SK-N-SH treated with all-trans-retinoic acid at 6 μM for 48 hours (cell line): Measurements from ENCODE around the gene SLC6A18.

Source experiments
- ATAC-seq: fragments of 200-7000 bp; cut with Tn5 transposase; 3 replicates; pipeline ENCODE4 v1.9.1; 2020; ENCODE audit warnings: mild to moderate bottlenecking, moderate library complexity
- ARNTL ChIP-seq: fragments of 450-650 bp; formaldehyde crosslinking; IDR thresholded peaks from 2 replicates; pipeline ENCODE4 v1.5.0; 2020; ENCODE audit warnings: low read depth, mild to moderate bottlenecking, moderate library complexity, borderline replicate concordance
- BACH2 ChIP-seq: fragments of 250-450 bp; sonication (Bioruptor Pico); IDR thresholded peaks from 2 replicates; pipeline ENCODE4 v1.9.0; 2021; ENCODE audit warnings: mild to moderate bottlenecking, borderline replicate concordance
- CSDC2 ChIP-seq: fragments of 250-450 bp; sonication (Bioruptor Pico); IDR thresholded peaks from 2 replicates; pipeline ENCODE4 v1.5.0; 2020; ENCODE audit warnings: mild to moderate bottlenecking, moderate library complexity
- CSRNP3 ChIP-seq: fragments of 250-450 bp; sonication (Bioruptor Pico); IDR thresholded peaks from 2 replicates; pipeline ENCODE4 v1.5.1; 2021; ENCODE audit warnings: mild to moderate bottlenecking, moderate library complexity
- ESRRG ChIP-seq: fragments of 250-450 bp; sonication (Bioruptor Pico); IDR thresholded peaks from 2 replicates; pipeline ENCODE4 v1.6.1; 2021; ENCODE audit warnings: mild to moderate bottlenecking
- GLIS3 ChIP-seq: fragments of 250-450 bp; sonication (Bioruptor Pico); IDR thresholded peaks from 2 replicates; pipeline ENCODE4 v1.5.0; 2020; ENCODE audit warnings: mild to moderate bottlenecking, moderate library complexity
- ISL1 ChIP-seq: fragments of 250-450 bp; sonication (Bioruptor Pico); IDR thresholded peaks from 2 replicates; pipeline ENCODE4 v2.1.2; 2022; ENCODE audit warnings: mild to moderate bottlenecking, moderate library complexity
- OSR1 ChIP-seq: fragments of 250-450 bp; sonication (Bioruptor Pico); IDR thresholded peaks from 2 replicates; pipeline ENCODE4 v1.8.0; 2022; ENCODE audit warnings: moderate library complexity, mild to moderate bottlenecking, inconsistent platforms
- PATZ1 ChIP-seq: fragments of 250-450 bp; sonication (Bioruptor Pico); IDR thresholded peaks from 2 replicates; pipeline ENCODE4 v1.8.0; 2020; ENCODE audit warnings: mild to moderate bottlenecking, moderate library complexity, borderline replicate concordance
- POU6F1 ChIP-seq: fragments of 250-450 bp; sonication (Bioruptor Pico); IDR thresholded peaks from 2 replicates; pipeline ENCODE4 v1.8.0; 2021; ENCODE audit warnings: low read depth, mild to moderate bottlenecking, moderate library complexity, borderline replicate concordance
- PPARA ChIP-seq: fragments of 250-450 bp; sonication (Bioruptor Pico); IDR thresholded peaks from 2 replicates; pipeline ENCODE4 v1.5.0; 2020; ENCODE audit warnings: mild to moderate bottlenecking, borderline replicate concordance
- RARB ChIP-seq: fragments of 250-450 bp; sonication (Bioruptor Pico); IDR thresholded peaks from 2 replicates; pipeline ENCODE4 v1.8.0; 2021; ENCODE audit warnings: mild to moderate bottlenecking, moderate library complexity
- SNAI2 ChIP-seq: fragments of 250-450 bp; sonication (Bioruptor Pico); IDR thresholded peaks from 2 replicates; pipeline ENCODE4 v1.5.0; 2020; ENCODE audit warnings: mild to moderate bottlenecking, moderate library complexity
- TOX ChIP-seq: fragments of 250-450 bp; sonication (Bioruptor Pico); IDR thresholded peaks from 2 replicates; pipeline ENCODE4 v1.8.0; 2021; ENCODE audit warnings: mild to moderate bottlenecking, moderate library complexity, borderline replicate concordance
- ZC3H10 ChIP-seq: fragments of 250-450 bp; sonication (Bioruptor Pico); IDR thresholded peaks from 2 replicates; pipeline ENCODE4 v1.5.1; 2021; ENCODE audit warnings: mild to moderate bottlenecking, moderate library complexity
- ZFP3 ChIP-seq: fragments of 250-450 bp; sonication (Bioruptor Pico); IDR thresholded peaks from 2 replicates; pipeline ENCODE4 v1.5.0; 2020; ENCODE audit warnings: mild to moderate bottlenecking, moderate library complexity
- ZFP30 ChIP-seq: fragments of 450-650 bp; formaldehyde crosslinking; IDR thresholded peaks from 2 replicates; pipeline ENCODE4 v1.5.0; 2022; ENCODE audit warnings: mild to moderate bottlenecking, moderate library complexity
- ZNF565 ChIP-seq: fragments of 450-650 bp; formaldehyde crosslinking; conservative IDR thresholded peaks from 2 replicates; pipeline ENCODE4 v1.5.0; 2020; ENCODE audit warnings: low read depth, mild to moderate bottlenecking, moderate library complexity
- ZNF8 ChIP-seq: fragments of 450-650 bp; formaldehyde crosslinking; IDR thresholded peaks from 2 replicates; pipeline ENCODE4 v1.5.0; 2020; ENCODE audit warnings: mild to moderate bottlenecking, moderate library complexity
- TF ChIP-seq, protein P1 (sequence below): fragments of 250-450 bp; sonication (Bioruptor Pico); IDR thresholded peaks from 2 replicates; pipeline ENCODE4 v1.5.1; 2020; ENCODE audit warnings: low read depth, mild to moderate bottlenecking, moderate library complexity
- TF ChIP-seq, protein P2 (sequence below): fragments of 250-450 bp; sonication (Bioruptor Pico); IDR thresholded peaks from 2 replicates; pipeline ENCODE4 v1.5.0; 2020; ENCODE audit warnings: mild to moderate bottlenecking, moderate library complexity

Gene SLC6A18

DNA sequence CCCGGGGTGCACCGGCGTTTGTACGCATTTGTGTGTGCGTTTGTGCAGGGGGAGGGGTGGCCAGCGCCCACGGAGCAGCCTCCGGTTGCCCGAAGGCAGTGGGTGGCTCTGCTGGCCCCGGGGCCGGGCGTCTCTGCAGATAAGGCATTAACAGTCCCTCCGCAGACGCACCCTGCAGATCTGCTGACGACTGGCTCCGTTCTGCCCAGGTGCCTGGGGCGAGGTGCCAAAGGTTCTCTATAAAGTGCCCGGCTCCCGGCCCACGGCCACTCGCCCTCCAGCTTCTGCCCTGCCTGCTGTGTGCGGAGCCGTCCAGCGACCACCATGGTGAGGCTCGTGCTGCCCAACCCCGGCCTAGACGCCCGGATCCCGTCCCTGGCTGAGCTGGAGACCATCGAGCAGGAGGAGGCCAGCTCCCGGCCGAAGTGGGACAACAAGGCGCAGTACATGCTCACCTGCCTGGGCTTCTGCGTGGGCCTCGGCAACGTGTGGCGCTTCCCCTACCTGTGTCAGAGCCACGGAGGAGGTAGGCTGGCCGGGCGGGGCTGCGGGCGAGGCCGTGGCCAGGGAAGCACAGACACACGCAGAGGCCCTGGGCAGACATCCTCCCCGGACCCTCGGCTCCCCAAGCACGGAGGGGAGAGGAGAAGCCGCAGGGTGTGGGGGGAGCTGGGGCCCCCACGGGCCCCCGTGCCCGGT lies 23.7 kb upstream of the SLC6A18 start, which contains the start of gene SLC6A19 (continued):
- TF ChIP-seq ZC3H10 (no peak), PPARA (CRISPR knock-in tag) (no peak)
- TF ChIP-seq, all 23 proteins: peak for 0

GRCh38 chr5:1202026-1202797 lies 23.0 kb upstream of the SLC6A18 start:
- no peak for TF ChIP-seq OSR1 (CRISPR knock-in tag)
- TF ChIP-seq, protein P1, sequence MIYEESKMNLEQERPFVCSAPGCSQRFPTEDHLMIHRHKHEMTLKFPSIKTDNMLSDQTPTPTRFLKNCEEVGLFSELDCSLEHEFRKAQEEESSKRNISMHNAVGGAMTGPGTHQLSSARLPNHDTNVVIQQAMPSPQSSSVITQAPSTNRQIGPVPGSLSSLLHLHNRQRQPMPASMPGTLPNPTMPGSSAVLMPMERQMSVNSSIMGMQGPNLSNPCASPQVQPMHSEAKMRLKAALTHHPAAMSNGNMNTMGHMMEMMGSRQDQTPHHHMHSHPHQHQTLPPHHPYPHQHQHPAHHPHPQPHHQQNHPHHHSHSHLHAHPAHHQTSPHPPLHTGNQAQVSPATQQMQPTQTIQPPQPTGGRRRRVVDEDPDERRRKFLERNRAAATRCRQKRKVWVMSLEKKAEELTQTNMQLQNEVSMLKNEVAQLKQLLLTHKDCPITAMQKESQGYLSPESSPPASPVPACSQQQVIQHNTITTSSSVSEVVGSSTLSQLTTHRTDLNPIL: no peak
- no peak for TF ChIP-seq ESRRG (CRISPR knock-in tag)
- no peak for TF ChIP-seq SNAI2
- TF ChIP-seq, protein P2, sequence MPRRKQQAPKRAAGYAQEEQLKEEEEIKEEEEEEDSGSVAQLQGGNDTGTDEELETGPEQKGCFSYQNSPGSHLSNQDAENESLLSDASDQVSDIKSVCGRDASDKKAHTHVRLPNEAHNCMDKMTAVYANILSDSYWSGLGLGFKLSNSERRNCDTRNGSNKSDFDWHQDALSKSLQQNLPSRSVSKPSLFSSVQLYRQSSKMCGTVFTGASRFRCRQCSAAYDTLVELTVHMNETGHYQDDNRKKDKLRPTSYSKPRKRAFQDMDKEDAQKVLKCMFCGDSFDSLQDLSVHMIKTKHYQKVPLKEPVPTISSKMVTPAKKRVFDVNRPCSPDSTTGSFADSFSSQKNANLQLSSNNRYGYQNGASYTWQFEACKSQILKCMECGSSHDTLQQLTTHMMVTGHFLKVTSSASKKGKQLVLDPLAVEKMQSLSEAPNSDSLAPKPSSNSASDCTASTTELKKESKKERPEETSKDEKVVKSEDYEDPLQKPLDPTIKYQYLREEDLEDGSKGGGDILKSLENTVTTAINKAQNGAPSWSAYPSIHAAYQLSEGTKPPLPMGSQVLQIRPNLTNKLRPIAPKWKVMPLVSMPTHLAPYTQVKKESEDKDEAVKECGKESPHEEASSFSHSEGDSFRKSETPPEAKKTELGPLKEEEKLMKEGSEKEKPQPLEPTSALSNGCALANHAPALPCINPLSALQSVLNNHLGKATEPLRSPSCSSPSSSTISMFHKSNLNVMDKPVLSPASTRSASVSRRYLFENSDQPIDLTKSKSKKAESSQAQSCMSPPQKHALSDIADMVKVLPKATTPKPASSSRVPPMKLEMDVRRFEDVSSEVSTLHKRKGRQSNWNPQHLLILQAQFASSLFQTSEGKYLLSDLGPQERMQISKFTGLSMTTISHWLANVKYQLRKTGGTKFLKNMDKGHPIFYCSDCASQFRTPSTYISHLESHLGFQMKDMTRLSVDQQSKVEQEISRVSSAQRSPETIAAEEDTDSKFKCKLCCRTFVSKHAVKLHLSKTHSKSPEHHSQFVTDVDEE (CRISPR knock-in tag): no peak
- TF ChIP-seq TOX: no peak
- TF ChIP-seq ZC3H10: no peak
- TF ChIP-seq ZNF8 (CRISPR knock-in tag): no peak
- no peak for TF ChIP-seq RARB (CRISPR knock-in tag)
- TF ChIP-seq CSDC2: no peak
- no peak for TF ChIP-seq ZFP3 (CRISPR knock-in tag)
- TF ChIP-seq ZNF565 (CRISPR knock-in tag): no peak
- TF ChIP-seq, all 23 proteins: peak for 0
- no peak for ATAC-seq

DNA sequence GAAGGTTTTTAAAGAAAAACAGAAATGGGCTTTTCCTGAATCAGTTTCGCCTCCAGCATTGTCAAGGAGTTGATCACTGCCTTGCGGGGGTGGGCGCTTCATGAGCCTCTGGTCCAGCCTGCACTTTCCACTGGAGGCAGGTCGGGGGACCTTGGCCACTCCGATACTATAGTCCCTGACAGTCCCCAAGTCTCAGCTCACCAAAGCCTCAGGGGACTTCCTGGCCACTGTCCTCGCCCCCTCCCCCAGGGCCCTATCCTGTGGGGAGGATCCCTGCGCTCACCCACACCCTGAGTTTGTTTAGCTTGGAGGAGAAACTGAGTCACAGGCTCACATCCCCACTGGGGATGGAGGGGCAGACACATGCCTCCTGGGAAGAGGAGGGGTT lies 22.4 kb upstream of the SLC6A18 start:
- no peak for ATAC-seq
- TF ChIP-seq ZNF8 (CRISPR knock-in tag) (no peak), GLIS3 (no peak), ARNTL (CRISPR knock-in tag) (no peak), ISL1 (CRISPR knock-in tag) (no peak), SNAI2 (no peak), ESRRG (CRISPR knock-in tag) (no peak), CSRNP3 (CRISPR knock-in tag) (no peak), BACH2 (CRISPR knock-in tag) (no peak), ZNF565 (CRISPR knock-in tag) (no peak), ZFP3 (CRISPR knock-in tag) (no peak), ZFP30 (CRISPR knock-in tag) (no peak), OSR1 (CRISPR knock-in tag) (no peak), PATZ1 (CRISPR knock-in tag) (no peak), PPARA (CRISPR knock-in tag) (no peak), POU6F1 (CRISPR knock-in tag) (no peak), ZC3H10 (no peak), TOX (no peak)
- TF ChIP-seq, protein P2 (CRISPR knock-in tag): no peak
- TF ChIP-seq, protein P1: no peak
- TF ChIP-seq, all 23 proteins: peak for 0
